HG02870 (cell line): Measurements from ENCODE around the gene ZRANB3.
"Not testable (repeated sequence)": the region's sequence is repeated elsewhere in the genome, so short reads cannot be mapped to it uniquely, and the experiment has no call there.

Source experiments
- ATAC-seq: cut with Tn5 transposase; IDR thresholded peaks from one replicate; pipeline ENCODE4 v1.9.1; 2021; ENCODE audit warnings: mild to moderate bottlenecking, moderate library complexity; ENCODE audit not compliant: unreplicated experiment

The ZRANB3 gene

DNA sequence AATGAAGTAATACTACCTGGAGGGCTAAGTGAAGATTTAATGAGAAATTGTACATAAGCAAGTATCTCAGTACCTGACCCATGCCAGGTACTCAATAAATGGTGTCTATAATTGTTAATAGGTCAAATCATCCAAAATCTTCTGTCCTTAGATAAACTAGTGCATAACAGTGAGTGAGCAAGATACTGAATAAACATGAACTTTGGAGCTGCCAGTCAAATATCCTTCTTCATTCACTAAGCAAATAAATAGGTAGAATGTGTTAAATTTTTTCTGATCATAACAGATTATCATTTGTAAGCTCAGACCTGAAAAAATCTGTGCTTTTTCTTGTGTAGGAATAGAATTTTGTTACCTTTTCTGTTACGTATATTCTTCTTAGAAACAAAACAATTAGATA lies 439.3 kb downstream of the ZRANB3 start:
- ATAC-seq: no peak

DNA sequence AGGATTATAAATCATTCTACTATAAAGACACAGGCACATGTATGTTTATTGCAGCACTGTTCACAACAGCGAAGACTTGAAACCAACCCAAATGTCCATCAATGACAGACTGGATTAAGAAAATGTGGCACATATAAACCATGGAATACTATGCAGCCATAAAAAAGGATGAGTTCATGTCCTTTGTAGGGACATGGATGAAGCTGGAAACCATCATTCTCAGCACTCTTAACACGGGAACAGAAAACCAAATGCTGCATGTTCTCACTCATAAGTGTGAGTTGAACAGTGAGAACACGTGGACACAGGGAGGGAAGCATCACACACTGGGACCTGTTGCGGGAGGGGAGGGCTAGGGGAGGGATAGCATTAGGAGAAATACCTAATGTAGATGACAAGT lies 441.4 kb downstream of the ZRANB3 start:
- not testable (repeated sequence) for ATAC-seq
